NCI-H128 (cell line): ENCODE measurements around the gene SIX4.
A peak's percentile ranks its signal among the peaks of the same experiment; 100 is the strongest.
"Not testable (repeated sequence)": the region's sequence is repeated elsewhere in the genome, so short reads cannot be mapped to it uniquely, and the experiment has no call there.

ENCODE experiments used
- DNase-seq: peaks from one replicate; lab custom pipeline; 2025; ENCODE audit not compliant: unreplicated experiment; lab: John Stamatoyannopoulos, UW

Gene SIX4

DNA sequence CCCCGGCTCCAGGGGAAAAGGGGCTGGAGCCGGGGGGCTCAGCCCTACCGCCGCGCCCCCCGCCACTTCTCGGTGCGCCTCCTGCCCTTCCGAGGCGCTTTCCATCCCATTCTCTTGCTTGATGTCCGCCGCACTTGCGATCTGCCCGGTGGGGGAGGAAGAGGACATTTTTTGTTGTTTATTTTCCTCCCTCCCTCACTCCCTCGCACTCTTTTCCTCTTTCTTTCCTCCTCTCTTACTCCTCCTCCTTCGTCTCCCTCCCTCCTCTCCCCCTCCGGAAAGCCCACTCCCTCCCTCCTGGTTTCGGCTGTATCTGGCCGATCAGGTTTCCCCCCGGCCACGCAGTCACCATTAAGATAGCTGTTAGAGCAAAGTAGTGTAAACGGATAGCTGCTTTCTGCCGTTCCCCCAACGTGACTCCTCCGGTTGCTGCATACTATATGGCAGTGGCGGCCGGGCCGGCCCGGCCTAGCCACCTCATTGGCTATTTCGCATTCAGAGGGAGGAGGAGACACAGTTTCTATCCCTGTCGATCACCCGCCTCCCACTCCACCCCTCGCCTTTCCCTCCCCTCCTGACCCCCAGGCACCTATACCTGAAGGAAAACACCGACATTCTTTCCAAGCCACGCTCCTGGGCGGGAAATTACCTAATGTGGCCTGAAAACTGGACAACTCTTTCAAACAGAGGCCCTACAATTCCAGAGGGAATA is at the start of gene SIX4:
TSS of gene SIX4 (minus strand) at position 445 of the 712 bp plus-strand sequence. CDS start at position 168, 277 bp downstream.
- DNase-seq, result peak; percentile 91

DNA sequence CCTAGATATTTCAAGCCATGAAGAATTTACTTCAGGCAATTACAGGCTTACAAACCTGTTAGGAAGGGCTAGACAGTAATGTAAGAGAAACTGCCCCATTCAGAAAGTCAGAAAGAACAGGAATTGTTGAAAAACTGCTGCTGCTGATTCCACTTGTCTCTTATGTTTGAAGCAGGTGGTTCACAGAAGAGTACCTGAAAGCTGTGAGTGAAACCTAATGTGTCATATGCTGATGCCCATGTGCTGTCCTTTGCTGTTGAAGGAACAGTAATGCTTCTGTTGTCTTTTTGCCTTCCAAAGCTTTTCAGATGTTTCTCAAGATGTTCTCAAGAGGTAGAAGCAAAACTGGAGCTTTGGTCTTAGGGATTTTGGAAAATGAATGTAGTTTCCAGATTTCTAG is 49.4 kb upstream of the SIX4 start:
- DNase-seq, result no peak

DNA sequence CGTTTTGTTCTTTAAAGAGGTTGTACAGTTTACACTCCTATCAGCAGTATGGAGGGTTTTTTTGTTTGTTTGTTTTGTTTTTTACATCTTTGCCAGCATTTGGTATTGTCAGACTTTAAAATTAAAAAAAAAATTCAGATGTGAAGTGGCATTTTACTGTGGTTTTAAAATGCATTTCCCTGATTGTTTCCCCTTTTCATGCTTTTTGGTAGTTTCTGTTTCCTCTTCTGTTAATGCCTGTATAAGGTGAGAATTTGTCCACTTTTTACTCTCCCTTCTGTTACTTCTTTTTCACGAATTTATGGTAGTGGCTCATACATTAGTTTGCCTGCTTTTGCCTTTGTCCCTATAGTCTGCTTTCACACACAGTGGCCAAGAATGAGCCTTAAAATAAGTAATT is 47.0 kb upstream of the SIX4 start:
- no peak for DNase-seq

DNA sequence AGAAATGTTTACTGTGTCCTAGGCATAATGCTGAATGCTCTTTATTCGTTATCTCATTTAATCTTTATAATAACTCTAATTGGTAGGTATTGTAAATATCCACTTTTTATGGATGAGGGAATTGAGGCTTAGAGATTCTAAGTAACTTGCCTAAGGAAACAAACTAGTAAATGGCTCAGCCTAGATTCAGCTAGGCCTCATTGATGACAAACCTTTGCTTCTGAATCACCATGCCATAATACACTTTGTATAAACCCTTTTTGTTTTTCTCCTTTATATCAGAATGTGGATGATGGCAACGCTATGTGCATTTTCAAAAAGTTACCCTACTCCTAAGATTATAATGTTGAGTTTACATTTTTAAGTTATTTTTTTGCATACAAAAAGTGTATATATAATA is 44.5 kb upstream of the SIX4 start:
- DNase-seq, result no peak

DNA sequence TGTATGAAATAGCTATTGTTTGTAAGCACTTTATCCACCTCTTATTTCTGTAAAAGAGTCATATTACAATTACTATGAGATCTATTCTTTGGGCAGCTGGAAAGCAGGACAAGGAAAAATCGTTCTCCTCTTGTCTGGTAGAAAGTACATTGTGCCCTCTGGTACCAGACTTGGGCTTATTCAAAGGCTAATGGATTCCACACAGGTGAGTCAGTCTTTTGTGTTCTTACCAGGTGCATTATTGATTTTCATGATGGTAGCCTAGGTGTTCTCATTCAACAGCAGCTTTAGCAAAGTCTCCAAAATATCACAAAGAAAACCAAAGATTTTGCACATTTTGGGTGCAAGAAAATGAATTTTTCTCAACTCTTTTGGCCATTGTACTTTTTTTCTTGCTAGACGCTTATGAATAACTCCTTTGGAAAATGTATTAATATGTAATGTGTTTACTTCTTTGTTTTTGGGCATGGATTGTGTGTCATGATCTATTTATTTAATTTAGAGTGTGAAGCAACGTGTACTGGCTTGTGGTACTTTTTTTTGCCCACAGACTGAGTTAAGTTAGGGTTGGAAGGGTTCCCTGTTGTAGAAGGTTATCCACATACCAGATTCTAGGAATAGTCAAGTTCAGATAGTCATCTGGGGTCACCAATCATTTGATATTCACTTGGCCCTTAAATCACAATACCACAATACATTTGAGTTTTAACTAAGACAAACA is 36.7 kb upstream of the SIX4 start:
- peak; percentile 82 for DNase-seq

DNA sequence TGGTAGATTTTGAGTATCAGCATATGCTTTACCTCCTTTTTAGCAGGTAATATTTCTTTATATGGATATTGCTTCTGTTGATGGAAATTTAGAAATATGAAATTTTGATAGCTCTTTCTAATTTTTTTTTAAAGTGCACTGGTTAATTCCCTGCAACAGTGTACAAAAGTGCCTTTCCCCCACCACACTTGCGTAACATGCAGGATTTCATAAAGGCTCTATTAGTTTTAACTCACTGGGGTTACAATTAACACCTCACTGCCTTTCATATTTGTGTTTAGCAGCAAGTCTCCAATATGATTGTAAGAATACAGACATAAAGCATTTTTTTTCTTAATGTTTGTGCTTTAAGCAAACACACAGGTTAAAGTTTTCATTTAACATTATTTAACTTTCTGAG is 36.1 kb upstream of the SIX4 start:
- DNase-seq, result no peak

DNA sequence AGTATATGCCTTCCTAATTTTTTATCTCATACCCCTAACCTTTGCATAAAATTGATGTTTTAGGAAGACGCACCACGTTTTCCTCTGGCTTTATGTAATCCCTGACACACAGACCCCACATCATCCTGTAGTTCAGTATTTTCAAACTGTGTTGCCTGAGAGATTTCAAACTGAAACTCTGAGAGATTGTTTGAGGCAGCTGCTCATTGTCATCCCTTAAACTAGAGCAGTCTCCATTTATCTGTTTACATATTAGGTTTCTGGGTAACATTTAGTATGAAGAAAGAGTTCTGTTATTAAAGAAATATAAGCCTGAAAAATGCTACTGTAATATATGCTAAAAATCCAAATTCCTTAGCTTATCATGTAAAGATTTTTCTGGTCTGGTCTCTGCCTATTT is 34.7 kb upstream of the SIX4 start:
- no peak for DNase-seq

DNA sequence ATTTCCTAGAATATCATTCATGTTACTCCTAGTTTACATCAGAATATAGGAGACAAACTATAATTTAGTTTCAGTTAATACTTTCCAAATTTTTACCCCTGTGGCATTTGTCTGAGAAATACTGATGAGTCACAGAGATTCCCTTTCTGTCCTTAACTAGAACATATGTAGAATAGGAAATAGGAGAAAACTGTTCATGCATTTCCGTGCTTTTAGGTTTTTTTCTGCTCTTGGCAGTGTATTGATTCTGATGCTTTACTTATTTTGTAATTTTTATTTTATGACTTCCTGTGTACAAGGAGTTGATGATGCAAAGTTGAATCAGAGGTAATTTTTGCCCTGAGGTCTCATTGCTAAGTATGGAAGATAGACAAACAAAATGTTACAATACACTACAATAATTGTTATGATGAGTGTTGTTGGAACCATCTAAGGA is 33.4 kb upstream of the SIX4 start:
- DNase-seq, result no peak

DNA sequence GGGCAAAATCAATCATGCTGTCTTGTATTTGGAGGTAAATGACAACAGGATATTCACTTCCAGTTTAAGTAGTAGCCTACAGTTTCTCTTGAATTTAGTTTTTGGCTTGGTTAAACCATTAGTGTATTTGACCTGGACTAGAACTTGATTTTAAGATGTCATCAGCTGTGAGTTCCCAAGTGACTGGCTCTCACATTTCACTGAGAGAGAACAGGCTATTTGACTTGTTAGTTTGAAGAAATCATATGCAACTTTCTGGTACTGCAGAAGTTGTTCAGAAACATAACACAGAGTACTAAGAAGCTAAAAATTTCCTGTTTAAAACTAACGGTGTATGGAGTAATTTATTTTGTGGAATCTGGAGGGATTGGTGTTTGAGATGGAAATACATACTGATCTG is 32.7 kb upstream of the SIX4 start:
- no peak for DNase-seq

DNA sequence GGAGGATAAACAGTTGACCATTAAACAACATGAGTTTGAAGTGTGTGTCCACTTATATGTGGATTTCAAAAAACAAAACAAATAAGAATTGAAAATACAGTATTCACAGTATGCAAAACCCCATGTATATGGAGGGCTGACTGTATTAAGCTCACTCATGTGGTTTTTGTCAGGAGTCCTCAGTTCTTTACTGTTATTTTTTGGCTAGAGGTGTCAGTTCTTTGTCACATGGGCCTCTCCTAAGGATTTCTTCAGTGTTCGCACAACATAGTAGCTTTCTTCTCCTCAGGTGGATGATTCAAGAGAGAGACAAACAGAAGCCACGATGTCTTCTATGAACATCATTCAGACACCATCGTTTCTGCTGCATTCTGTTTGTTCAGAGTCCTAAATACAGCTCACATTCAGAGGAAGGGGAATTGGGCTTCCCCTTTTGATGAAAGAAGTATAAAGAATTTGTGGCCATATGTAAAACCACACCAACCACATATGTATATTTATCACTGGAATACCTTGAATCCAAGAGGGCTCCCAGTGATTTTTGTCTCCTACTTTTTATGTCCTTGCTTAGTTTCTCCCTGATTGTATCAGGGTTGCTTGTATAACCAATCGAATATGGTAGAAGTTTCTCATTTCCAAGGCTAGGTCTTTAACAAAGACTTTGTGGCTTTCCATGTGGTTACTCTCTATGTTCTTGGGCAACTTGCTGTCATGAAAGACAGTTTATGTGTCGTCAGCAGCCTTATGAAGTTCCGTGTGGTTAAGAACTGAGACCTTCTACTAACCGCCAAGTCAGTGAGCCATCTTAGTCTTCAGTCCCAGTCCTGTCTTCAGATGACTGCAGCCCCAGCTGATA is 29.3 kb upstream of the SIX4 start:
- no peak for DNase-seq

DNA sequence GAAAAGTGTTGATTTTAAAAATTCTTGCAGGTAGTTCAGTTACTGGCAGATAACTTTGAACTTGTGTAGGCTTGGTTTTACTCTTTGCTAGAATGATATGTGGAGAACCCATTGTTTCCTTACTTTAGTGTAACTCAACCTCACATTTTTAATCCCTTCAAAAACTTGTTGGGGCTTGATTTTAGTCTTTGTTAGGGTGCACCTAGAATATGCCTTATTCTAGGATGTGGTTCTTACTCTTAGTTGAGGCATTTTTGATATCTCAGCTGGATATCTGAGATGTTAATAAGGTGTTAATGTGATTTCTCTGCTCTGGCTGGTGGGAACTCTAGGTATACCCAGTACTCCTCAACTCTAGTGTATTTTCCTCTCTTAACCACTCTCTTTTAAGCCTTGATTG is 20.4 kb upstream of the SIX4 start:
- DNase-seq, result no peak

DNA sequence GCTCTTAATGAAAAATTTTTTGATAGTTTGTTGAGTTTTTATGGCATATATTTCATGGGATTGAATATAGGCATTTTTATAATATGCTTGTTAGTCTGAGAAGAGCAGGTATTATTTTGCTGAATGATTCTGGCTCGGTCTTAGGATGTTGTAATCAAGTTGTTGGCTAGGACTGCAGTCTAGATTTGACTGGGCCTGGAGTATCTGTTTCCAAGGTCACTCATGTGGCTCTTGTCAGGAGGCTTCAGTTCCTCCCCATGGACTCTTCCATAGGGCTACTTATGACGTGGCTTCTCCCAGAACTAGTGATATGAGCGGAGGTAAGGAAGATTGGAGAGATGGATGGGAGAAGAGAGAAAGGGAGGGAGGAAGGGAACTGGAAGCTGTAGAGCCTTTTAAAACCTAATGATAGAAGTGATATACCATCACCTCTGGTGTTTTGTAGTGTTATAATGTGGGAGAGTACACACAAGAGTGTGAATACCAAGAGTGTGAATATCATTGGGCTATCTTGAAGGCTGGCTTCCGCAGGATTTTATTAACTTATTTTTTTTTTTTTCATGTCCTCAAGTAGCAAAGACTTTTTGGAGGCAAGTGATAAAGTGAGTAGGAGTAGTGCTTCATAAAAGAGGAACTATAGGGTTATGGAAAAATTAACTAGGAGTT is 14.8 kb upstream of the SIX4 start:
- DNase-seq, result no peak

DNA sequence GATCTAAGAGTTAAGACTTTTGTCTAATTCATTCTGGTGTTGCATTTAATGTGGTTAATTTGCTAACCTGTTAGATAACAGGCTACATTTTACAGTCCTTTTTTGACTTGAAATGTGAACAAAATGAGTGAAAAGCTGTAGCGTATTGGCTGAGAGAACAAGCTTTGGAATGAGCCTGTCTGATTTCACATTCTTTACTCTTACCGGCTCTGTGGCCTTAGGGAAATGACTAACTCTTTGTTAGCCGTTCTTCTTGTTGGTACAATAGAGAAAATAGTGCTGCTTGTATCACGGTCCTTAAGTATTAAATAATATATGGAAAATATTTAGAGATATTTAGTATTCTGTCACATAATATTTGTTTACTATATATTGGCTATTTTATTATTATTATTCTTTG is 12.3 kb upstream of the SIX4 start:
- no peak for DNase-seq

DNA sequence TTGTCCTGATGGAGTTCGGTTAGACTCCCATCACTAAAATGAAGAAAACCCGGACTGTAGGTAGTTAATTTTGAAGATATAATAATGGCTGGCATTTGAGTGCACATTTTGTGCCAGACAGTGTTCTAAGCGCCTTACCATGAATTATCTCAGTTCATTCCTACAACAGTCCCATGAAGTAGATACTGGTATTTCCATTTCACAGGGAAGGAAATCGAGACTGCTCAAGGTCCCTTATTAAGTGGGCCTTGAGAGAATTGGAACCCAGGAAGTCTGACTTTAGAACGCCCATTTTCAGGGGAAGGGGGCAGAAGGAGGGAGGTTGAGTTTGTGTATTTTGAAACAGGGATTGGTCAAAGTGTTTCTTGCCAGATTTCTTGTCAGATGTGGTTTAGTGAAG is 11.3 kb upstream of the SIX4 start:
- no peak for DNase-seq

DNA sequence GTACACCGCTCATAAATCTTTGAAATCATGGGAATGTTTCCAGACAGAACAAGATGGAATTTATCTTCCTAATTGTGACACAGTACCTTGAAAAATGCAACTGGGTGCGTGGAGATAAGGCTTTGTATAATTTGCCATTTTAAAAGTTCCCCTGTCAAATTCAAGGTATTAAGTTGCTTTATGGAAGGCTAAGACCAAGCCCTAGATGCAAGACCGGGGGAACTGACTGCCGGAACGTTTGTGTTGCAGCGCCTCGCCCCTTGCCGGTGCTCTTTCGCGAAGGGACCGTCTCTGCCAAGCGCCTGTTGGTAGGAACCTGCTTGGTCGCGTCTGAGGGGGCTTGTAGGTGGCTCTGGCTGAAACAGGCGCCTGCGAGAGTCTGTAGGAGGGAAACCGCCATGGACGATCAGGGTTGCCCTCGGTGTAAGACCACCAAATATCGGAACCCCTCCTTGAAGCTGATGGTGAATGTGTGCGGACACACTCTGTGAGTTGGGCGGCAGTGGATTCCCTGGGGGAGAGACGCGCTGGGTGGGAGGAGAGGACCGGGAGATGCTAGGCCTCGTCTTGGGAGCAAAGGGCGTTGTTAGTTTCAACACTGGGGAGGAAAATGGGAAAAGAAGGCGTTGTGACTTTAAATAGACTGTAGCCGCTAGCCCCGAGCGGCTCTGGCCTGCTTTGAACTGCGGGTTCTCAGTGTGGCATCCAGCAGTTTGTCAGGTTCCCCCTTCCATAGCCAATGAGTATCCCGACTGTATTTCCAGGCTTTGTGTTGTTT is 10.5 kb upstream of the SIX4 start, which contains the start of gene MNAT1:
TSS of gene MNAT1 (plus strand) at position 297 of the 778 bp plus-strand sequence. CDS start at position 399, 102 bp downstream.
- peak; percentile 64 for DNase-seq

DNA sequence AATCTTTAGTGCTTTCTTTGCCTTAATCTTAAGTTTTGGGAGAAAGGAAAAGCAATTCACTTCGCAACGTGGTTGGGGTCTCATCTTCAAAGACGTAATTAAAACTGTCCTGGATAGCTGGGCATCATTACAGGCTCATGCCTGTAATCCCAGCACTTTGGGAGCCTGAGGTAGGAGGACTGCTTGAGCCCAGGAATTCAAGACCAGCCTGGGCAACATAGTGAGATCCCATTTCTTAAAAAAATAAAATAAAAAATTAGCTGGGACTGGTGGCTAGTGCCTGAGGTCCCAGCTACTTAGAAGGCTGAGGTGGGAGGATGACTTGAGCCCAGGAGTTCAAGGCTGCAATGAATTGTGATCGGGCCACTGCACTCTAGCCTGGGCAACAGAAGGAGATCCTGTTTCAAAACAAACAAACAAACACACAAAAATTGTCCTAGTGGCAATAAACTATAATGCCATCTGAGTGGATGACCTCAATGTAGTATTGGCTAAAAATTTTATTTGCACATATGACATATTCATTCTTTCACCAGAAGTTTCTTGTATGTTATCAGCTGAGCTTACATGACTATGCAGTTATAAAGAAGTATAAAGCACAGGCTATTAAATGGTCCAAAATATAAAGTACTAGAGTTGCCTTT is 8.8 kb upstream of the SIX4 start:
- DNase-seq, result no peak

DNA sequence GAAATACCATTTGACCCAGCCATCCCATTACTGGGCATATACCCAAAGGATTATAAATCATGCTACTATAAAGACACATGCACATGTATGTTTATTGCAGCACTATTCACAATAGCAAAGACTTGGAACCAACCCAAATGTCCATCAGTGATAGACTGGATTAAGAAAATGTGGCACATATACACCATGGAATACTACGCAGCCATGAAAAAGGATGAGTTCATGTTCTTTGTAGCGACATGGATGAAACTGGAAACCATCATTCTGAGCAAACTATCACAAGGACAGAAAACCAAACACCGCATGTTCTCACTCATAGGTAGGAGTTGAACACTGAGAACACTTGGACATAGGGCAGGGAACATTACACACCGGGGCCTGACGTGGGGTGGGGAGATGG is 7.1 kb upstream of the SIX4 start:
- DNase-seq, result not testable (repeated sequence)

DNA sequence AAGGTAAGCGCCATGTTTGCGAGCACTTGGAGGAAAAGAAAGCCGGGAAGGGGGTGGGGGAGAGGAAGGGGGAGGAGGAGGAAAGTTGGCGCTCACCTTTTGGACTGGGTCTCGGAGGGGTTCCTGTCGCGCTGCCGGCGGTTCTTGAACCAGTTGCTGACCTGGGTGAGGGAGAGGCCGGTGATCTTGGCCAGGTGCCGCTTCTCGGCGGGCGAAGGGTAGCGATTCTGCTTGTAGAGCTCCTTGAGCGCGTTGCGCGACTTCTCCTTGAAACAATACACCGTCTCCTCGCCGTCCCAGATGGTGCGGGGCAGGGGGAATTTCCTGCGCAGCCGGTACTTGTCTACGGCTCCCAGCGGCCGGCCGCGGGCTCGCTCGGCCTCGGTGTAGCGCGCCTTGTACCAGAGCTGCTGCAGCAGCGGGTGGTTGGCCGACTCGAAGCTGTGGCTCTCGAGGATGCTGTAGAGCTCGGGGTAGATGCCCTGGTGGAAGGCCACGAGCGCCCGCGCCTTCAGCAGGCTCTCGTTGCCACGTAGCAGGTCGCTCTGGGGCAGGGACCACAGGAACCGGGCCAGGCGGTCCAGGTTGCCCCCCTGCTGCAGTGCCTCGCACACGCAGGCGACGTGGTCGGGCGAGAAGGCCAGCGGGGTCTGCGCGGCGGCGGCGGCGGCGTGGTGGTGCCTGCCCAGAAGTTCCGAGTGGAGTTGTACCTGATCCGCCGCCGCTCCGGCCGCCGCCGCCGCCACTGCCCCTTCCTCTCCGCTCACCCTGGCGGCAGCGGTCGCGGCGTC is 840 bp downstream of the SIX4 start:
- no peak for DNase-seq
